CD14-positive monocyte (primary cell): ENCODE data around the gene PTPRO. TPM values are rescaled to one million over a fixed set of nuclear protein-coding genes. Genes with fewer than 3 reads are reported as not detected.

Experiments used
- DNase-seq, 3 donors: peaks; one replicate each; pipeline ENCODE4 v3.0.0-alpha.2; 2011 to 2022
- H2AFZ ChIP-seq: 2 replicates; pipeline ENCODE4 v1.6.0; 2012; ENCODE audit warnings: mild to moderate bottlenecking, low read depth, low read length, inconsistent platforms; ENCODE audit not compliant: insufficient read depth, poor library complexity, severe bottlenecking
- H3K27ac ChIP-seq, 2 donors: 1 replicate in 1 of 2; 2 replicates in 1 of 2; pipeline ENCODE4 v1.5.1; 2012 to 2013; ENCODE audit warnings: low read length in 2 of 2, control low read depth in 1 of 2, inconsistent platforms in 1 of 2, low read depth in 1 of 2, mild to moderate bottlenecking in 1 of 2
- H3K27me3 ChIP-seq, 2 donors: one replicate each; pipeline versions ENCODE4 v1.6.0 to v1.6.1; 2011 to 2013; ENCODE audit warnings: low read length in 2 of 2; ENCODE audit not compliant: control insufficient read depth in 2 of 2, insufficient read depth in 2 of 2
- H3K36me3 ChIP-seq, 2 donors: replicated peaks in 1 of 2; 1 replicate in 1 of 2; 2 replicates in 1 of 2; pipeline versions ENCODE4 v1.5.1 to v1.6.1; 2012 to 2013; ENCODE audit warnings: low read length in 2 of 2, control low read depth in 1 of 2, inconsistent platforms in 1 of 2, mild to moderate bottlenecking in 1 of 2; ENCODE audit not compliant: insufficient read depth in 2 of 2, control insufficient read depth in 1 of 2
- H3K4me1 ChIP-seq, 2 donors: 1 replicate in 1 of 2; 2 replicates in 1 of 2; pipeline versions ENCODE4 v1.5.1 to v1.6.1; 2012 to 2013; ENCODE audit warnings: low read length in 2 of 2, control low read depth in 1 of 2, inconsistent platforms in 1 of 2, mild to moderate bottlenecking in 1 of 2, moderate library complexity in 1 of 2; ENCODE audit not compliant: insufficient read depth in 2 of 2, control insufficient read depth in 1 of 2
- H3K4me2 ChIP-seq: replicated peaks from 2 replicates; pipeline ENCODE3; 2012; ENCODE audit warnings: low read length, moderate library complexity, mild to moderate bottlenecking; ENCODE audit not compliant: poor library complexity, severe bottlenecking; ENCODE audit errors: extremely low read depth
- H3K4me3 ChIP-seq, 3 experiments: fragments of 200-600 bp in 1 of 3; sonication (generic) in 1 of 3; replicated peaks in 1 of 3; 1 replicate in 2 of 3; 2 replicates in 1 of 3; pipeline ENCODE4 v1.5.1; 2011 to 2013; ENCODE audit warnings: low read length in 3 of 3, mild to moderate bottlenecking in 3 of 3, control low read depth in 2 of 3, low read depth in 2 of 3, inconsistent platforms in 1 of 3, moderate library complexity in 1 of 3
- H3K79me2 ChIP-seq: 2 replicates; pipeline ENCODE4 v1.6.0; 2012; ENCODE audit warnings: mild to moderate bottlenecking, control low read depth, inconsistent platforms, low read length, moderate library complexity; ENCODE audit not compliant: insufficient read depth
- H3K9ac ChIP-seq: 2 replicates; pipeline ENCODE4 v1.6.0; 2017; ENCODE audit warnings: low read length, mild to moderate bottlenecking; ENCODE audit not compliant: insufficient read depth, poor library complexity, severe bottlenecking
- H3K9me3 ChIP-seq, 2 donors: replicated peaks in 1 of 2; 1 replicate in 1 of 2; 2 replicates in 1 of 2; pipeline versions ENCODE4 v1.5.1 to v1.6.1; 2012 to 2013; ENCODE audit warnings: low read length in 2 of 2, control low read depth in 1 of 2; ENCODE audit not compliant: control insufficient read depth in 1 of 2, insufficient read depth in 1 of 2
- H4K20me1 ChIP-seq: 2 replicates; pipeline ENCODE4 v1.6.0; 2012; ENCODE audit warnings: mild to moderate bottlenecking, low read length, control low read depth, moderate library complexity; ENCODE audit not compliant: insufficient read depth
- H3K27ac Mint-ChIP-seq, 7 donors: one replicate each; pipeline ENCODE4 v1.8.0; 2020; ENCODE audit warnings: mild to moderate bottlenecking in 7 of 7, mixed read lengths in 7 of 7, moderate library complexity in 6 of 7, inconsistent platforms in 2 of 7
- H3K27me3 Mint-ChIP-seq, 3 donors: one replicate each; pipeline ENCODE4 v1.8.0; 2021 to 2022; ENCODE audit warnings: low read depth in 3 of 3, mild to moderate bottlenecking in 3 of 3, mixed read lengths in 3 of 3, moderate library complexity in 3 of 3, inconsistent platforms in 1 of 3
- H3K36me3 Mint-ChIP-seq, 2 donors: one replicate each; pipeline ENCODE4 v1.8.0; 2020; ENCODE audit warnings: mixed read lengths in 2 of 2, inconsistent platforms in 1 of 2, mild to moderate bottlenecking in 1 of 2
- H3K4me1 Mint-ChIP-seq: one replicate; pipeline ENCODE4 v1.8.0; 2020; ENCODE audit warnings: mild to moderate bottlenecking, mixed read lengths
- H3K4me3 Mint-ChIP-seq, 2 donors: one replicate each; pipeline ENCODE4 v1.8.0; 2020; ENCODE audit warnings: mild to moderate bottlenecking in 2 of 2, mixed read lengths in 2 of 2, moderate library complexity in 1 of 2
- H3K9me3 Mint-ChIP-seq, 7 donors: one replicate each; pipeline ENCODE4 v1.8.0; 2020 to 2022; ENCODE audit warnings: mixed read lengths in 7 of 7, mild to moderate bottlenecking in 6 of 7, moderate library complexity in 6 of 7, inconsistent platforms in 2 of 7
- WGBS: methylation state at CpG from one replicate; pipeline ENCODE4 v1.1.5; 2013; ENCODE audit warnings: missing lambda C conversion rate; ENCODE audit not compliant: insufficient coverage; 5-methylcytosine and 5-hydroxymethylcytosine counted together
- intact Hi-C, 2 donors: fragments of 100-400 bp; cut with micrococcal nuclease; formaldehyde crosslinking; loops; one replicate each; pipeline versions ENCODE4 v1.15.0 to v1.15.1; 2023
- polyA plus RNA-seq, 3 donors: library from polyadenylated mRNA; depleted of rRNA in 1 of 3; unstranded in 2 of 3; stranded (reverse) in 1 of 3; fragments of 300-500 nt in 2 of 3; fragments of >200 nt in 1 of 3; fragmentation: Illumina TruSeq in 2 of 3; gene quantifications; 1 replicate in 2 of 3; 2 replicates in 1 of 3; pipeline ENCODE4 v1.2.3, GENCODE V29; 2012 to 2021
- TF ChIP-seq, protein P1 (sequence below): fragments of 200-600 bp; IDR thresholded peaks from one replicate; pipeline ENCODE4 v1.8.0; 2022; ENCODE audit warnings: antibody characterized with exemption, mild to moderate bottlenecking

The PTPRO gene
- polyA plus RNA-seq, 3 donors: 3.1 to 12.0 (median 4.7) TPM

DNA sequence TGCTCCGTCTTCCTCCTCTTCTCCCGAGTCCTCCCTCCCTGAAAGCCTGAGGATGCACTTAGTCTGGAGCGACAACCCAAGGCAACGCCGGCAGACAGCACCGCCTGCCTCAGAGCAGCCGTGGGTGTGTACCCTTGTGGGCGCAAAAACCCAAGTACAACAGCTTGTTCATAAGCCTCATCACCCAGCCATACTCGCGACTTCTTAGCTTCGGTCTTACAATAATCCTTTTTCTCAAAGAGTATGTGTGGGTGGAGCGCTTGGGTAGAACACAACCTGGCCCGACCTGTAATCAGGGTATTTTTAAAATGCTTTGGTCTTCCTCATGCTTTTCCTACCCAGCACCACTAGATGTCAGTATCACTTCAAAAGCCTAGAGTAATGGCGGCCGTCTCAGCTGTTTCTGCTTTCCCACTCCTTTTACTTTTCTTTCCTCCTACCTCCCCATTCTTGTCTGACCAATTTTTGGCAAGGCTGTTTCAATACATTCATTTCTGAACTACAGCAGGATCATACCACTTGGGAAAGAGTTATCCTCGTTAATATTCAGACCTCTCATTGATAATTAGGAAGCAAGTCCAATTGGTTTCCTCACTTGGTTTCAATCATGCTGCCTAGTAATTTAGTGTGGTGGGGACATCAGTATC, 268.0 kb downstream of the PTPRO start:
- Mint-ChIP-seq H3K4me3 (peak overlapping the region; percentile 60 to 82), H3K36me3 (peaks cover 65 to 70% of the 10 kb centered on the region in 2 donors), H3K9me3 (no peaks in the 10 kb centered on the region), H3K27me3 (peaks cover 0 to 6% (median 0%) of the 10 kb centered on the region in 3 donors), H3K4me1 (peaks cover 9% of the 10 kb centered on the region), H3K27ac (peak overlapping the region in 5 of 7 donors; percentile 38 to 84 (median 63))
- no peaks in the 10 kb centered on the region for H3K27me3 ChIP-seq
- H3K79me2 ChIP-seq: no peaks in the 10 kb centered on the region
- H3K4me3 ChIP-seq: peak overlapping the region in 1 of 3 experiments; percentile 56
- no peaks in the 10 kb centered on the region for H4K20me1 ChIP-seq
- DNase-seq: peak; percentile 40 to 64 (median 61)
- H3K27ac ChIP-seq: no peak overlapping the region
- WGBS: 26% methylated on average over 8 of the region's 16 CpGs
- H3K9me3 ChIP-seq: no peaks in the 10 kb centered on the region
- H3K4me2 ChIP-seq: peak overlapping the region; percentile 67
- TF ChIP-seq, protein P1, sequence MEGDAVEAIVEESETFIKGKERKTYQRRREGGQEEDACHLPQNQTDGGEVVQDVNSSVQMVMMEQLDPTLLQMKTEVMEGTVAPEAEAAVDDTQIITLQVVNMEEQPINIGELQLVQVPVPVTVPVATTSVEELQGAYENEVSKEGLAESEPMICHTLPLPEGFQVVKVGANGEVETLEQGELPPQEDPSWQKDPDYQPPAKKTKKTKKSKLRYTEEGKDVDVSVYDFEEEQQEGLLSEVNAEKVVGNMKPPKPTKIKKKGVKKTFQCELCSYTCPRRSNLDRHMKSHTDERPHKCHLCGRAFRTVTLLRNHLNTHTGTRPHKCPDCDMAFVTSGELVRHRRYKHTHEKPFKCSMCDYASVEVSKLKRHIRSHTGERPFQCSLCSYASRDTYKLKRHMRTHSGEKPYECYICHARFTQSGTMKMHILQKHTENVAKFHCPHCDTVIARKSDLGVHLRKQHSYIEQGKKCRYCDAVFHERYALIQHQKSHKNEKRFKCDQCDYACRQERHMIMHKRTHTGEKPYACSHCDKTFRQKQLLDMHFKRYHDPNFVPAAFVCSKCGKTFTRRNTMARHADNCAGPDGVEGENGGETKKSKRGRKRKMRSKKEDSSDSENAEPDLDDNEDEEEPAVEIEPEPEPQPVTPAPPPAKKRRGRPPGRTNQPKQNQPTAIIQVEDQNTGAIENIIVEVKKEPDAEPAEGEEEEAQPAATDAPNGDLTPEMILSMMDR: peak; percentile 89
- H3K9ac ChIP-seq: no peak overlapping the region
- H3K4me1 ChIP-seq: peaks cover 0 to 2% of the 10 kb centered on the region in 2 donors
- intact Hi-C loops: loop anchor here (2.0 kb wide), 2 partner anchors 264 to 266 kb away; no protein-coding TSS in a partner anchor
- H2AFZ ChIP-seq: peak overlapping the region; percentile 70
- H3K36me3 ChIP-seq: peaks cover 30 to 62% of the 10 kb centered on the region in 2 donors

DNA sequence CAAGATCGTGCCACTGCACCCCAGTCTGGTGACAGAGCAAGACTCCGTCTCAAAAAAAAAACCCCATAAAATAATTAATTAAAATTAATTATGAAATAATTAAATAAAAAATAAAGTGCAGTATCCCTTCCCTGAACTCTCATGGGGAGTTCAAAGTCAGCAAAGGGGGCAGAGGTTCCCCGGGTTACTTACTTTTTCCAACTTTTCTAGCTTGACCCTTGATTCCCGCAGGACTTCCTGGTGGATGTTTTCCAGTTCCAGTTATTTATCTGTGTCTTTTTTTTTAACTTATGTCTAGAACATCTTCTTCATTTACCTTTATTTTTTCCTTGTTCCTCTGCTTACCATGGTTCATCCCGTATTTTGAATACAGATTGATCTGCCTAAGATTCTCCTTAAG, 269.5 kb downstream of the PTPRO start:
- no peak overlapping the region for H2AFZ ChIP-seq
- no peaks in the 10 kb centered on the region for H3K9me3 Mint-ChIP-seq
- intact Hi-C loops: loop anchor here (2.0 kb wide), 2 partner anchors 263 to 265 kb away; no protein-coding TSS in a partner anchor

More for the DNA sequence above, 269.5 kb downstream of the PTPRO start:
- no peaks in the 10 kb centered on the region for H4K20me1 ChIP-seq
- TF ChIP-seq, protein P1: no peak
- H3K36me3 Mint-ChIP-seq: peaks cover 70 to 73% of the 10 kb centered on the region in 2 donors
- no peak overlapping the region for H3K27ac Mint-ChIP-seq
- peaks cover 0 to 2% of the 10 kb centered on the region in 2 donors for H3K4me1 ChIP-seq
- H3K4me3 ChIP-seq: no peak overlapping the region
- H3K27me3 ChIP-seq: no peaks in the 10 kb centered on the region
- H3K4me1 Mint-ChIP-seq: peaks cover 9% of the 10 kb centered on the region
- H3K27me3 Mint-ChIP-seq: peaks cover 0 to 6% (median 0%) of the 10 kb centered on the region in 3 donors
- no CpG with 5 or more reads among the region's 5 CpGs for WGBS
- H3K79me2 ChIP-seq: no peaks in the 10 kb centered on the region
- no peak overlapping the region for H3K9ac ChIP-seq
- H3K27ac ChIP-seq: no peak overlapping the region
- no peaks in the 10 kb centered on the region for H3K9me3 ChIP-seq
- DNase-seq: no peak
- no peak overlapping the region for H3K4me3 Mint-ChIP-seq
- H3K36me3 ChIP-seq: peaks cover 29 to 62% of the 10 kb centered on the region in 2 donors
- no peak overlapping the region for H3K4me2 ChIP-seq
